Measurements from ENCODE around the gene DMBX1.
A peak's percentile ranks its signal among the peaks of the same experiment; 100 is the strongest.

The DMBX1 gene

DNA sequence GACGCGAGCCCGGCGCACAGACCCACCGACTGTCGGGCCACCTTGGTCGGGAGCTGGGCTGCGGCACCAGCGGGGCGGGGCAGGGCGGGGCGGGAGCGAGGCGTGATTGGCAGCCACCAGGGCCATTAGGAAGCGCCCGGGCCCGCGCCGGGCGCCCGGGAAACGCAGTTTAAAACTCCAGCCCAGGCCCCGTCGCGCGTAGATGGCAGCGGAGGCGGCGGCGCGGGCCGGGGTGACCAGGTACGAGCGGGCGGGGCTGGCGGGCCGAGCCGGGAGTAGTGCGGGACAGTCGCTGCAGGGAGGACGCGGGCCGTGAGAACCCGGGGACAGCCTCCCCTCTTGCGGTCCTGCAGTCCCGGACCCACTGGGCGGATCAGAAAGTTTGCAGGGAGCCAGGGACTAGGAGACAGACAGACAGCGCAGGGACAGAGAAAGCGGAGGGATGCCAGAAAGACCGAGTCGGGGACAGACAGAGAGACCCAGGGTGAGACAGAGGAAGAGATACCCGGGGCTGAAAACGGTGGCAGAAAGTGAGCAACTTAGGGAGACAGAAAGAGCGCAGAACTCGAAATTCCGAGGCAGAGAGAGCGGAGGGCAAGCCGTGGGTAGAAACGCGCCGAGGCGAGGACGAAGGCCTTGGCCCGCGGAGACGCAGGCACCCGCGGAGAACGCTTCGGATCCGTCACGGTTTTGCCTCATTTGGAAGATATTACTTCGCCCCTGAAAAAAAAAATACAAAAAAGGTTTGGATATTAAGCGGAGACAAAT, at the start of gene DMBX1:
Gene DMBX1, plus strand, starts transcription at position 199 of the 768 bp plus-strand sequence. CDS start 17,175 bp downstream, outside the sequence.
- peak; percentile 57 for DNase-seq

DNA sequence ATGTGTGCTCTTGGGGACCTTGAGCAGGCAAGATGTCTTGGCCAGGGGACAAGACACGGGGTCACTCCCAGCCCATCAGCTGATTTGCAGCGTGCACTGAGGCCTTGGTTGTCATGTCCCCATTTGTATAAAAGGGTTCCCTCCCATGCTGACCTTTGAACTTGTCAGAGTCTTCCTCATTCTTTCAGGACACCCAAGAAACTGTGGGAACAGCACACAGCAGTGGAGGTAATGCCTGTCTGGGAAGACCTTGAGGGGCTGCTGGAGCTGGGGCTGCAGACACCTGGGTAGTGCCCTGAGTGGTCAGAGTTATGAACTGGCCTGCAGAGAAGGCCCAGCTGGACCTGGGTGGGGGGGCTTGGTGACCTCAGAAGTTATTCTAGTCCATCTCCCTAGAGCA, 49.2 kb upstream of the DMBX1 start:
- no peak for DNase-seq

DNA sequence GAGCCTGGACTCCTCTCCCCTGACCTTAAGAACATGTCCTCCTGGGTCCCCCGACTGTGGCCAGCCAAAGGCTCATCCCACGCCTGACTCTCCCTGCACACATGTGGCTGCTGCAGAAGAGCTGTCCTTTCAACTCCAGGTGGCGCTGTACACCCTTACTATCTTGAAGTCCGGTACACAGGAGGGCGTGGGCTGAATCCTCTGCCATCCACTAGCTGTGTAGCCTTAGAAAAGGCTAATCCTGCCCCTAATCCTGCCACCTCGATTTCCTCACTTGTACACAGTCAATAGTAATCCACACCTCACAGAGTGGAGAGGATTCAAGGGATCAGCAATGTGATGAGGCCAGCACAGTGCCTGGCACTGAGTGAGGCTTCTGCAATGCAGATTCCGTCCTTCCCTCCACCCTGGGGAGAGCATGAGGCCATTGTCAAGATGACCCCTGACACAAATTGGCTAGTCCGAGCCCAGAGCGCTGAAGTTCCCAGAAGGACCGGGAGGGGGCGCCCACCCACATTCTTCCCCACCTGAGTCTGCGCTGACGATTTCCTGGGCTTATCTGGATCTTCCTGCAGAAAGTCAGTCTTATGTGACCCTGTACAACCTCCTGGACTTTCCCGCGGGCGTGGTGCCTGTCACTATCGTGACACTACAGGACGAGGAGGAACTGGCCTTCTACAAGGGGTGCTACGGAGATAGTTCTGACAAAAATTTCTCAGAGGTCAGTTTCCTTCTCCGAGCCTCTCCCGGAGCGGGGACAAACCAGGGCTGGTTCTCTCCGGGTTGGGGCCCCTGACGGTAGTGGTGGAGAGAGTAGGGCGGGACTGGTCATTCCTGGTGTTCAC, 47.1 kb upstream of the DMBX1 start:
- peak; percentile 79 for DNase-seq

DNA sequence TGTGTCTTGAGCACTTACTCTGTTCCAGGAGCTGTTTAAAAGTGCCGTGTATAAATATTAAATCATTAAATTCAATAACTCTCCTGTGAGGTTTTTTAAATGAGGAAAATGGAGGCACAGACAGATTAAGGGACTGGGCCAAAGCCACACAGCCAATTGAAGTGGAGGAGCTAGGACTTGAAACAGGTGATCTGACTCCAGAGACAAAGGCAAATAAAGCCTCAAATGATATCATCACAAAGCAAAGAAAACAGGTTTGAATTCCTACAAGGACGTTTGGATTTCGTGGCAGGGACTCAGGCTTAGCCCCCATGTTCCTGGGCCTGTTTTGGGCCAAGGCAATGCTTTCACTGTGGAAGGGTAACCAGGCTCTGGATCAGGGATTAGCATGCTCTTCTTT, 45.2 kb upstream of the DMBX1 start:
- DNase-seq = no peak

GRCh38 chr1:46445773-46446256, 43.8 kb upstream of the DMBX1 start:
- DNase-seq = no peak

DNA sequence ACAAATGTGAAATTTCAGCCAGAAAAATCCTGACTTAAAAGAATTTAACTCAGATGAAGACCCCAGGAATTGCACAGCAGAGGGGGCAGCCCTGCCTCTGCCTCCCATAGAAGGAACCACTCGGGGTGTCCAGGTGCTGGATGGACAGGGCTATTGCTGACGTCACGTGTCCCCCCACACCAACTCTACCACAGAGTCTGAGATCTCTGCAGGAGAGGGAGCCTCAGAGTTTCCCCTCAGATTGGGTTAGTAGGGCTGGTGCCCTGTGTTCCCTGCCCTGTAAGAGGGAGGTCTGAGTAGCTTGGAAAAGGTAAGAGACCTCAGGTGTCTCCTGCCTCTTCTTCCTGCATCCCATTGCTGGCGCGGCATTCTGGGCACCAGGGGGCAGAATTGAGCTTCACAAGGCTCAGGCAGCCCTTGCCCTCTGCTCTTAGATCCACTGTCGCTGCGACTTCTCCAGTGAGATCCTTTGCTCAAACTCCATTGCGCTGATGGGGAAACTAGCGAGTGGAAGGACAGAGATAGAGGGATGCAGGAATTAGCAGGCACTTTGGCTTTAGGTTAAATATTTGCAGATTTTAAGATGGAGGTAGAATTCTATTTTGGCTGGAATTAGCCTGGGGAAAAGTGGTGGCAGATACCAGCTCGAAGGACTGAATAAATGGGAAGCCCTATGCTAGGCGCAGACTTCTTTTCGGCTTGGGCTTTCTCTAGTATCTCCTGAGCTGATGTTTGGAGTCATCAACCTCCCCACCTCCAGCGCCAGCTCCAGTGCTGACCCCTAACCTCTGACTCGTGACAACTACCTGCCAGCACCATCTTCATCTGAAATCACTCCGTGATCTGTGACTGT, 42.8 kb upstream of the DMBX1 start:
- peak; percentile 80 for DNase-seq

DNA sequence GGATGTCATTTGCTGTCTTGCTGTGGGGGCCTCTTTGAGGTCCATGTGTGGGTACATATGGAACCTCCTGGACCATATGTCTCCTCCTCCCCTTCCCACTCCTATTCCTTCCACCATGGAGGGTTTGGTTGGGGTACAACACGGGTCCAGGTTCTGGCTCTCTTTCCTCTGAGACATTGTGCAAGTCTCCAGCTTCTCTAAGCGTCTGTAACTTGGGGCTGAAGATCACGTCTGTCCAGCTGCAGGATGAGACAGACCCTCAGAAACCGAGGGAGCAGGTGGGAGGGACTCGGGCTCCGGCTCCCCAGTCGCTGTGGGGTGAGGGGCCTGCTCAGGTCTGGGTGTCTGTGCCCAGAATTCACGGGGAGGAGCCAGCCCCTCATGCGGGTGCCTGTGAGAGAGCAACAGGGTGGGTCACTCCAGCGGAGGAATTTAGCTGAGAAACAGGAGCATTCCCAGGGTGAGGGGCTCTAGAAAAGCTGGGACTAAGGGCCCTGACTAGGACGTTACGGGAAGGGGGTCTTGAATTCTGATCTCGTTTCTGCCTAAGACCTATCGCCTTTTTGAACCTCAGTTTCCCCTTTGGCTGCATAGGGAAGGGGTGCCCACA, 42.0 kb upstream of the DMBX1 start:
- DNase-seq = no peak

DNA sequence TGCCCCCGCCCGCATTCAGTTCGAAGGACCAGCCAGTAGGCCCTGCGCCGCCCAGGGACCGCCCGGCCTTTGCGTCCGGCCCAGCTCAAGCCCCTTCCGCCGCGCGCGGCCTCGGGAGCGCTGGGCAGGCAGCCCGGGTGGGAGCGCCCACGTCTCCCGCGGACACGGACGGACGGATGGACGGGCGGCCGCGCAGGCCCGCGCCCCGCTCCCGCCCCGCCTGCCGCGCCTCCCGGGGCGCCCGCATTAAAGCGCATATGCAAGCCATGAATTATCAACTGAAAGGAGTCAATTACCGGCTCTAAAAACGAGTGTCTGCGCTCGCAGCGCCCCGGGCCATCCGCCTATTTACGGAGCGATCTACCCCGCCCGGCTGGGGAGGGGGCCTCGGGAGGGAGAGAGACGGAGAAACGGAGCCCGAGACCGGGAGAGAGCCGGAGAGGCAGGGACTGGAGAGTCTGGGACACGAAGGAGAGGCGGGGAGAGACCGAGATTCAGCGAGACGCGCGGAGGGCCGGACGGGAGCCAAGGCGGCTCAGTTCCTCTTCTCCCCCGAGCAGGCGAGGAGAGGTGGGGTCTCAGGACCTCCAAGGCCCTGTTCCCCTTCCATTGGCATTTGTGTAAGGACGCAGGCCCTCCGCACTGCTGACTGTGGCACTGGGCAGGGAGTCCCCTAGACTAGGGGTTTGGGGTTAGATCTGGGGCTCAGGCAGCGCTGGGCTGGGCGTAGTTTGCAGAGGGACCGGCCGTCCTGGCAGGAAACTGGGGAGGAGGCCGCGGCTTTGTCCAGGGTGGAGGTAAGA, 41.3 kb upstream of the DMBX1 start:
- DNase-seq = no peak

DNA sequence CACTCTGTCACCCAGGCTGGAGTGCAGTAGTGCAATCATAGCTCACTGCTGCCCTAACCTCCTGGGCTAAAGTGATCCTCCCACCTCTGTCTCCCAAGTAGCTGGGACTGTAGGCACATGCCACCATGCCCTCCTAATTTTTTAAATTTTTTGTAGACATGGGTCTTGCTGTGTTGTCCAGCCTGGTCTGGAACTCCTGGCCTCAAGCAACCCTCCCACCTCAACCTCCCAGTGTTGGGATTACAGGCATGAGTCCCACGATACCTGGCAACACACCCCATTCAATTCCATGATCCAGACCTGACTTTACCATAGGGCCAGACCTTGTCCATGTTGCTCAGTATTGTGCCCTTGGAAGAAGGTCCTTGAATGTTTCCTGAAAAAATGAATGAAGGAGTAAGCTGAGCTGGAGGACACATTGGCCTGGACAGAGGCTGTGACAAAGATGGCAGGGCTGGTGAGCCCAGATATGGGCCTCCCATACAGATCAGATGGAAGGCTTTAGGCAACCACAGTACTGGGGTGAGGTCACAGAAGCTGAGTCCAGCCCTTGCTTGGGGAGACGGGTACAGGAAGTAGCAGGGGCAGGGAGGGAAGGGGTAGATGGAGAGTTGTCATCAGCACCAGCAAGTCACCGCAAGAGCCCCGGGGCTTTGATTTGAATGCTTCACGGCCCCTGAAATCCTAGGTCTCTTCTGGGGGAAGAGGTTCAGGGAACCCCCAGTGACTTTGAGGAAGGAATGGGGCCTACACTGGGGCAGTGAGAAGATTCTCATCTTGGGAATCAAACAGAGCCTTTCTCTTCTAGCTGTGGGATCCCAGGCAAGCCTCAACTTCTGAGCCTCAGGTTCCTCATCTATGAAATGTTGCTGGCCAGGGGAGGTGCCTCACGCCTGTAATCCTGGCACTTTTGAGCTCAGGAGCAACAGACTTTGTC, 40.1 kb upstream of the DMBX1 start:
- DNase-seq = no peak

DNA sequence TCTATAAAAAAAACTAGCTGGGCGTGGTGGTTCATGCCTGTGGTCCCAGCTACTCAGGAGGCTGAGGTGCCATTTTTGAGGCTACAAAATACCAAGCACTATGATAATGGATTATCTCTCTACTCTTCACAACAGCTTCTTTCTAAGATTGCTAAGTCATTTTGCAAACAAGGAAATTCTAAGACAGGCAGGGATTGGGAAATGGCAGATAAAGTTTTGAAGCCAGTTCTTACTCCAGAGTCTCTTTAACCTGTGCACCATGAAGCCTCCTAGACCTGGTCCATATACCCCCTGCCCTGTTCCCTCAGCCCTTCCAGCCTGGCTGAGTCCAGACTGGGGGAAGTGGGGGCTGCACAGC, 39.5 kb upstream of the DMBX1 start:
- no peak for DNase-seq

DNA sequence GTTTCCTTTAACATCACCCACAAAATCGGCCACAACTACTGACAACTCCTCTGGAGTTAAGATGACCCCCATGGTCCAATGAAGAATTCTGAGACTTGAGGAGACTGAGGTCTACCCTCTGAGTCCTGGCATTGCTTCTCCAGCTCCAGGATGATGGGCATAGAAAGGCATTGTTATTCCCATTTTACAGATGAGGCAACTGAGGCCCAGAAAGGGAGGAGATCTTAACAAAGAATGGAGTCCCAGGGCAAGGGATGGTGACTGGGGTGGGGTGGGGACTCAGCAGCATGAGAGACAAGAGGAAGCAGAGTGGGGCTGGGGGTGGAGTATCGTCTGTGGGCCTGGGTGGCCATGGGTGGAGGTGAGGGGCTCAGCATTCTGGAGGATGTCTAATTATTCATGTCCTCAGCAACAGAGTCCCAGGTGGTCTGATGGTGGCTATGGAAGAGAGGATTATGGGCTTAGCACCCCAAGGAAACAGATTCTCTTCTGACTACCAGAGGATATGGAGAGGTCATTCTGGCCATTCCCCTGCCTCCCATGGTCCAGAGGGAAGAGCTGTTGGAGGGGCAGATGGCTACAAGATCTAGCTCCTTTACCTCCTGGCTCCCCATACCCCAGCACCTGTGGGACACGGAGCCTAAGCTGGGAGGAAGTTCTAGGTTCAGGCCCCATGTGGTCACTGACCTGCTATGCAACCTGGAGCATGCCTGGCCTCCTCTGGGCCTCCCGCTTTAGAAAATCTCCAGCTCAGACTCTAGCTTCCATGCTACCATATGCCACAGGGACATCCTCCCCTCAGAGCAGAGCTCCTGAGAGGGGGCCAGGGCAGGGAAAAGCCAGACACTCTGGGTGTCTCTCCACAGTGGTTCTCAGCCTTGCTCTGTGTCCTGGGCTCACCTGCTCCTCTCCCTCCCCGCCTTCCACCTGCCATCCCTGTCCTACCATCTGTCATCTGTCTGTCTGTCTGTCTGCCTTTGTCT, 37.4 kb upstream of the DMBX1 start:
- no peak for DNase-seq

DNA sequence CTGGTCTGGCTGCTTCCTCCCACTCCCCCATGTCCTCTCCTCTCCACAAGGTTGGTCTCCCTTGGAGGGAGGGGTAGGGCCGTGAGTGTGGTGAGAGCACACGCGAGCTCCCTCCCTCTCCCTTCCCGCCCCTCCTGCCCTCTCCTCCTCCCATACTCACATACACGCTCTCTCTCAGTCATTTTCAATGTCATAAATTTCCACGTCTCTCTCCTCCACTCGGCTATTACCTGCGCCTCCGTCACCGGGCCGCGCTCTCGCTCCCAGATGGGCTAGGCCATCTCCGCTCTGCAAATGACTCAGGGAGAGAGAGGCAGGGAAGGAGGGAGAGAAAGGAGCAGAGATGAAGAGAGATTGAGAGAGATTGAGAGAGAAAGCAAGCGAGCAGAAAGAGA, 36.7 kb upstream of the DMBX1 start:
- no peak for DNase-seq

DNA sequence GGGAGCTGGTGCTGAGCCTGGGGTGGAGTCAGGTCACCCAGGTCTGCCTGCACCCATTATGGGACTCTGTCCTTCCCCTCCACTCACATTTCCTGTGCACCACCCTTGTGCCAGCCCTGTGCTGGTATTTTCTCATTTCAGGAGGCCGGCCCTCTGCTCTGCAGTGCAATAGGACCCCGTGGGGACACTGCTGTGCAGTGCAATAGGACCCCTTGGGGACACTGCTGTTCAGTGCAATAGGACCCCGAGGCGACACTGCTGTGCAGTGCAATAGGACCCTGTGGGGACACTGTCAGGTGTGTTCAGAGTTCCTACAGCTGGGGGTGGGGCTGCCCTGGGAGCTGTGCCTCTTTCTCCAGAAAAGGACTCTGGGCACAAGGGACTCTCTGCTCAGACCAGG, 36.2 kb upstream of the DMBX1 start:
- DNase-seq = no peak

- DNase-seq = no peak
These were observed 33.7 kb upstream of the DMBX1 start for GRCh38 chr1:46455951-46456350.

GRCh38 chr1:46456411-46456963, 33.1 kb upstream of the DMBX1 start:
- no peak for DNase-seq

GRCh38 chr1:46457178-46457577, 32.5 kb upstream of the DMBX1 start:
- DNase-seq = no peak

DNA sequence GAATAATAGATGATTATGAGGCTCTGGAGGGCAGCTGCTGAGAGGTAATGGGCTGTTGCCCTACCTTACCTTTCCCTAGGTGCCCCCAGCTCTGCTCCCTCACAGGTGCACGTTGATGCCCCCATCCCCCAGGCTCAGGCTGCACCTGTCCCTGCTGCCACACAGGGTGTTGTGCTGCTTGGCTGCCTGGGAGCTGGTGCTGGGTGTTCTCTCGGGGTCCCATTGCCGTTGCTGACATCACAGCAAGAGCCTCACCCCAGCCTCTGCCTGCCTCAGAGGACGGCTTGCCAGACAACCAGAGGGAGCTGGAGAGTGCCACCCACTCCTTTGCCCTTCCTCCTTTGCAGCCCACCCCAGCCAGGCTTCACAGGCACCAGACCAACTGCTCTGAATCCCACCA, 31.4 kb upstream of the DMBX1 start:
- no peak for DNase-seq

DNA sequence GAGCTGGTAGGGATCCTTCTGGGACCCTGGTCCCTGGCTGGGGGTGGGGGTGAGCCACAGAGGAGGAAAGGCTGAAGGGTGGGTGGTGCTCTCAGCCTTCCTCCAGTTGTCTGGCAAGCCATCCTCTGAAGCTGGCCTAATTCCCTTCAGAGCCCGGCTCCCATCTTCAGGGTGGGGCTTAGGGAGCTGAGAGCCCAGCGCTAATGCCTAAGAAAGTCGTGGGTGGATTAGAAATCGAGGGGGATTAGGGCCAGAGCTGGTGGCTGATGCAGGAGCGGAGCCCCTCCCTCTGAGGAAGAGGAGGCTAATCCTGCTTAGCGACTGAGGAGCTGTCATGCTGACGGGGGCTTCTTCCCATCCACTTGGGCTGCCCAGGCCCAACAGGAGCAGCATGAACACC, 30.8 kb upstream of the DMBX1 start:
- no peak for DNase-seq

DNA sequence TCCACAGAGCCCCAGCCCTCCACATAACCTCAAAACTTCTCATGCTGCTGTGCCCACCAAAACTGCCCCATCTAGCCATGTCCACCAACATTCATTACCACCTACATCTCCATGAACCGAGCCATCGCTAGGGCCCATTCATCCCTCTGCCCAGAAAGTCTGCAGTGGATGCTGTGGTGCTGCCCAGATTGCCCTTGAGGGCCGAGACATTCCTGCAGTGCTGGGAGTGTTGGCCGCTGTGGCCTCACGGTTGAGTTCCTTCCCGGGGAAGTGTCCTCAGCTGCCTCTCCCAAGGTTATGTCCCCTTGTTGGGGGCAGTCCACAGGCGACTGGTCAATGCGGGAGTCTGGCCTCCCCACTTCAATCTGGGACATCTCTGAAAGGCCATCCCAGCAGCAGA, 30.3 kb upstream of the DMBX1 start:
- DNase-seq = no peak

Data from activated CD4-positive, alpha-beta T cell treated with anti-CD3 and anti-CD28 coated beads, Interleukin-2, amount 50 U/mL, for 16 hours (primary cell).